Activated T-helper 2 cell treated with anti-CD3 and anti-CD28 coated beads, Interferon-gamma antibody, Interleukin-2, Interleukin-4, amounts not matched to agents 10 μg/mL and 5 μg/mL and 100 μg/mL, durations not matched to agents 14 hours and 24 hours and 36 hours (primary cell): ENCODE data around the gene ADGRF1. TPM values are rescaled to one million over a fixed set of nuclear protein-coding genes. Genes with fewer than 3 reads are reported as not detected.

Experiments
- DNase-seq: peaks from one replicate; pipeline ENCODE4 v3.0.0; 2021; ENCODE audit warnings: low spot score
- H3K27ac Mint-ChIP-seq: one replicate; pipeline ENCODE4 v1.8.0; 2021; ENCODE audit warnings: mixed read lengths
- H3K27me3 Mint-ChIP-seq: one replicate; pipeline ENCODE4 v1.8.0; 2021; ENCODE audit warnings: low read depth, mixed read lengths
- H3K36me3 Mint-ChIP-seq: one replicate; pipeline ENCODE4 v1.8.0; 2021; ENCODE audit warnings: low read depth, mixed read lengths
- H3K4me1 Mint-ChIP-seq: one replicate; pipeline ENCODE4 v1.8.0; 2021; ENCODE audit warnings: low read depth, mixed read lengths
- H3K4me3 Mint-ChIP-seq: one replicate; pipeline ENCODE4 v1.8.0; 2021; ENCODE audit warnings: low read depth, mild to moderate bottlenecking, moderate library complexity, mixed read lengths
- H3K9me3 Mint-ChIP-seq: one replicate; pipeline ENCODE4 v1.8.0; 2021; ENCODE audit warnings: mixed read lengths
- intact Hi-C: fragments of 100-400 bp; cut with micrococcal nuclease; formaldehyde crosslinking; loops from one replicate; pipeline ENCODE4 v1.15.1; 2023
- total RNA-seq: library from RNA; stranded (reverse); gene quantifications from 2 replicates; pipeline ENCODE4 v1.2.3, GENCODE V29; 2022

The ADGRF1 gene
- total RNA-seq, 1 donor from 2014 or later: not detected

DNA sequence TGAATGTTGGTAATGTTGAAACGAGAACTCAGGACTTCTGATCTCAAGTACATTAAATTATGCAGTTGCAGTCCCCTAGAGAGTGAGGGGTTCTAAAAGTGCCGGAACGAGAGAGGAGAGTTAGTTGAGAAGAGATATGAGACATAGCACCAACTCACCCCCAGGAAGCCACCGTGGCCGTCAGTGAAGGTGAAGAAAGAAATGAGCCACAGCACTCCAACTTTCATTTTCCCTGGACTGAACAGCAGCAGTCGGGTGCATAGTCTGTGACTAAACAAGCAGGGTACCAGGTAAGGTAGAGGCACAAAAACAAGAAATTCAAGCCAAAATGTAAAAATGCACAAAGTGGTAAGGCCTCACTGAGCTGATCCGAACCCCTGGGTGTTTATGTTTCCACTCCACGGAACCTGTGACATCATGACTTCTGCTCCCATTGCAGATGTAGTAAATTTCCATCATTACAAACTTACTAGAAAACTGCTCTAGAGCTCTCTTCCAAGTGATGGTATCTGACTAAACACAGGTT, 13.2 kb downstream of the ADGRF1 start:
- Mint-ChIP-seq H3K4me3 (no peak overlapping the region), H3K36me3 (no peaks in the 10 kb centered on the region), H3K27ac (no peak overlapping the region), H3K9me3 (no peaks in the 10 kb centered on the region), H3K4me1 (no peaks in the 10 kb centered on the region), H3K27me3 (peaks cover 5% of the 10 kb centered on the region)
- intact Hi-C loops: no loop called here
- no peak for DNase-seq

DNA sequence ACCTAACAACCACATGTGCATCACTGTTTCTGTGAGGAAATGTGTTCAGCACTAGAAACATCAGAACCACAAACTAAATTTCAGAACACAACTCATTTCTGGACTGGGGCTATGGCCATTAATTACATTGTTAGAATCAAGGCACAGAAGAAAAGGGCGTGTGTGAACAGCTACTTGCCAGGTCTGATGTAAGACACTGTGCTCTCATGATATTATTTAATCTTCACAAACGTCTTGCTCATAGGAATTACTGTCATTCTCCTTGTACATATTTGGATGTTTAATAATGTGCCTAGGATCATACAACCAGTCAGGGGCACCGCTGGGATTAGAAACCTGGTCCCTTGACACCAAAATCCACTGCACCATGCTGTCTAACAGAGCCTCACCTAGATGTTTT, 14.8 kb downstream of the ADGRF1 start:
- H3K27me3 Mint-ChIP-seq: peaks cover 4% of the 10 kb centered on the region
- H3K4me1 Mint-ChIP-seq: no peaks in the 10 kb centered on the region
- H3K36me3 Mint-ChIP-seq: no peaks in the 10 kb centered on the region
- H3K27ac Mint-ChIP-seq: no peak overlapping the region
- no peak for DNase-seq
- intact Hi-C loops: no loop called here
- H3K9me3 Mint-ChIP-seq: no peaks in the 10 kb centered on the region
- no peak overlapping the region for H3K4me3 Mint-ChIP-seq

DNA sequence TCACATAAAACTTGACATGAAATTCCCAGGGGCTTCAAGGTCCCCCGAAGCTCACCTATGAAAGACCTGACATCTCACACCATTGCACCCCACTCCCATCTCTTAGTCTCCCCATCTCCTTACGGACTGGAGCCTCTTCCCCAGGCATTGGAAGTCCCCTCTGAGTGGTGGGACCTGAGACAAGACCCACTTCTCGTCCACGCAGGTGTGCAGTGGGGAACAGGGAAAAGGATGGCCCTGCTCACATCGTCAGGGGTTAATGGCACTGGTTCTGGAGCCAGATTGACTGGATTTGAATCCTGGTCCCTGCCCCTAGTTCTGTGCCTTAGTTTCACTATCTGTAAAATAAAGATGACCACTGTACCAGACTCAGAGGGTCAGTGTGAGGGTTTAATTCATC, 15.5 kb downstream of the ADGRF1 start:
- Mint-ChIP-seq H3K27me3 (peaks cover 4% of the 10 kb centered on the region), H3K4me1 (no peaks in the 10 kb centered on the region), H3K27ac (no peak overlapping the region), H3K4me3 (no peak overlapping the region), H3K9me3 (no peaks in the 10 kb centered on the region), H3K36me3 (no peaks in the 10 kb centered on the region)
- intact Hi-C loops: no loop called here
- no peak for DNase-seq

DNA sequence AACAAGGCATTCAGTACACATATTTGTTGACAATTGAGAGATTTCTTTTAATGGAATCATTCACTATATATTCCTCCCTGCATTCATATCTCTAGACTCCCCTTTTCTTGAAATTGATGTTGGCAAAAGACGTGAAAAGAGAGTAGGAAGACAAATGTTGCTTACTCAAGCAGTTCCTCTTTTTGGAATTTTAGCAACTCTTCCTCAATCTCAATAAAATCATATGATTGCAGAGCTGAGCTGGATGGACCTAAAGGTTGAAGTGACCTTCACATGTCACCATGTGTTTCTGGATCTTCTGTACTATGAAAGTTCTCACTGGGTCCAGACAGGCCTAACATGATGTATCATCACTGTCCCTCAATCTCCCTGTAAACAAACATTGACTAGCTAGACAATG, 18.6 kb downstream of the ADGRF1 start:
- intact Hi-C loops: no loop called here
- no peaks in the 10 kb centered on the region for H3K9me3 Mint-ChIP-seq
- H3K4me1 Mint-ChIP-seq: no peaks in the 10 kb centered on the region
- no peak overlapping the region for H3K27ac Mint-ChIP-seq
- H3K36me3 Mint-ChIP-seq: no peaks in the 10 kb centered on the region
- no peak for DNase-seq
- H3K4me3 Mint-ChIP-seq: no peak overlapping the region
- H3K27me3 Mint-ChIP-seq: peaks cover 7% of the 10 kb centered on the region

- Mint-ChIP-seq H3K36me3 (no peaks in the 10 kb centered on the region), H3K27me3 (peaks cover 7% of the 10 kb centered on the region), H3K4me3 (no peak overlapping the region), H3K9me3 (no peaks in the 10 kb centered on the region), H3K4me1 (no peaks in the 10 kb centered on the region), H3K27ac (no peak overlapping the region)
- intact Hi-C loops: no loop called here
- no peak for DNase-seq
Observed at GRCh38 chr6:47022191-47022590, 19.9 kb downstream of the ADGRF1 start.

DNA sequence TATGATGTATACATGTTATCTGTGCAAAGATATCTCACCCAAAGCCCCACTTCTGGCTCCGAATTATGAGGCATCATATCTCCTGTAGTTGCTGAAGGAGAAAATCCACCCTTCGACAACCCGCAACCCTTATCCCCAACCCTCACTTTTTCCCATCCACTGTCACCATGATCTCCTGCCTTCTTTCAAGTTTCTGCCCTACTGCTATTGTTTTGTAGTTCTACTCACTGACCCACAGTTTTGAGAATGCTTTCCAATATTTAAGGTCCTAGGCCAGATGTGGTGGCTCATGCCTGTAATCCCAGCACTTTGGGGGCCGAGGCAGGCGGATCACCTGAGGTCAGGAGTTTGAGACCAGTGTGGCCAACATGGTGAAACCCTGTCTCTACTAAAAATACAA, 22.2 kb downstream of the ADGRF1 start:
- intact Hi-C loops: no loop called here
- H3K9me3 Mint-ChIP-seq: no peaks in the 10 kb centered on the region

GRCh38 chr6:47016909-47017308, 25.2 kb downstream of the ADGRF1 start:
- H3K4me3 Mint-ChIP-seq: no peak overlapping the region
- no peaks in the 10 kb centered on the region for H3K36me3 Mint-ChIP-seq
- H3K27me3 Mint-ChIP-seq: peaks cover 4% of the 10 kb centered on the region
- no peaks in the 10 kb centered on the region for H3K9me3 Mint-ChIP-seq
- H3K27ac Mint-ChIP-seq: no peak overlapping the region
- H3K4me1 Mint-ChIP-seq: no peaks in the 10 kb centered on the region
- DNase-seq: no peak
- intact Hi-C loops: no loop called here

More for the DNA sequence above, 22.2 kb downstream of the ADGRF1 start:
- Mint-ChIP-seq H3K36me3 (no peaks in the 10 kb centered on the region), H3K4me1 (no peaks in the 10 kb centered on the region), H3K4me3 (no peak overlapping the region), H3K27ac (no peak overlapping the region), H3K27me3 (peaks cover 7% of the 10 kb centered on the region)
- no peak for DNase-seq

GRCh38 chr6:47016261-47016660, 25.9 kb downstream of the ADGRF1 start:
- Mint-ChIP-seq H3K4me3 (no peak overlapping the region), H3K36me3 (no peaks in the 10 kb centered on the region), H3K4me1 (no peaks in the 10 kb centered on the region), H3K27ac (no peak overlapping the region), H3K9me3 (no peaks in the 10 kb centered on the region), H3K27me3 (peaks cover 4% of the 10 kb centered on the region)
- intact Hi-C loops: no loop called here
- no peak for DNase-seq

GRCh38 chr6:47014401-47014800, 27.7 kb downstream of the ADGRF1 start:
- intact Hi-C loops: no loop called here
- H3K36me3 Mint-ChIP-seq: no peaks in the 10 kb centered on the region
- no peak for DNase-seq
- no peak overlapping the region for H3K4me3 Mint-ChIP-seq
- H3K27ac Mint-ChIP-seq: no peak overlapping the region
- no peaks in the 10 kb centered on the region for H3K27me3 Mint-ChIP-seq
- H3K4me1 Mint-ChIP-seq: no peaks in the 10 kb centered on the region
- H3K9me3 Mint-ChIP-seq: no peaks in the 10 kb centered on the region

- H3K27me3 Mint-ChIP-seq: no peaks in the 10 kb centered on the region
- no peak overlapping the region for H3K27ac Mint-ChIP-seq
- no peak for DNase-seq
- H3K4me3 Mint-ChIP-seq: no peak overlapping the region
- H3K9me3 Mint-ChIP-seq: no peaks in the 10 kb centered on the region
- H3K4me1 Mint-ChIP-seq: no peaks in the 10 kb centered on the region
- intact Hi-C loops: no loop called here
- no peaks in the 10 kb centered on the region for H3K36me3 Mint-ChIP-seq
Observed at GRCh38 chr6:47009583-47009982, 32.5 kb downstream of the ADGRF1 start.

GRCh38 chr6:47008397-47008763, 33.8 kb downstream of the ADGRF1 start:
- no peak for DNase-seq
- Mint-ChIP-seq H3K27ac (no peak overlapping the region), H3K4me3 (no peak overlapping the region), H3K27me3 (no peaks in the 10 kb centered on the region), H3K4me1 (no peaks in the 10 kb centered on the region), H3K9me3 (no peaks in the 10 kb centered on the region), H3K36me3 (no peaks in the 10 kb centered on the region)
- intact Hi-C loops: no loop called here

- DNase-seq: no peak
- intact Hi-C loops: no loop called here
- Mint-ChIP-seq H3K36me3 (no peaks in the 10 kb centered on the region), H3K4me1 (no peaks in the 10 kb centered on the region), H3K27ac (no peak overlapping the region), H3K27me3 (no peaks in the 10 kb centered on the region), H3K9me3 (no peaks in the 10 kb centered on the region), H3K4me3 (no peak overlapping the region)
Observed at GRCh38 chr6:47007657-47008396, 34.3 kb downstream of the ADGRF1 start.

- H3K36me3 Mint-ChIP-seq: no peaks in the 10 kb centered on the region
- no peak for DNase-seq
- no peak overlapping the region for H3K4me3 Mint-ChIP-seq
- intact Hi-C loops: no loop called here
- H3K9me3 Mint-ChIP-seq: no peaks in the 10 kb centered on the region
- H3K27ac Mint-ChIP-seq: no peak overlapping the region
- H3K4me1 Mint-ChIP-seq: no peaks in the 10 kb centered on the region
- H3K27me3 Mint-ChIP-seq: peaks cover 2% of the 10 kb centered on the region
Observed at GRCh38 chr6:47005486-47005885, 36.6 kb downstream of the ADGRF1 start.

DNA sequence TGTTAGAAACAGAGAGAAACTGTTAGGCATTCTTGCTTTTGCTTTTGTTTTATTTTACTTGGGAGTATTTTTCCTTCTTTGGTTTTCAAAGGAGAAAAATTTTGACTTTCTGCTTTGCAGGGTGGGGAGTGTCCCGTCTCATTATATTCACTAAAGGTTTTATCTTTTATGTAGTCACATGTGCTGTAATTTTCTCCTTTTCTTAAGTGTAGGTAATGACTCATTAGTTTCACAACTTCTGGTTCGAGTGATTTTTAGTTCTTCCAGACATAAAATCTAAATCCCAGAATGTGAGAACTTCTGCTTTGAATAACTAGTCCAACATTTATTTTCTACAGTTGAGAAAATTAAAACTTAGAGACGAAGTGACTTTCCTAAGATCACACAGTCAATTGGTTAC, 37.7 kb downstream of the ADGRF1 start:
- Mint-ChIP-seq H3K4me3 (no peak overlapping the region), H3K36me3 (no peaks in the 10 kb centered on the region), H3K27me3 (peaks cover 2% of the 10 kb centered on the region), H3K27ac (no peak overlapping the region), H3K9me3 (no peaks in the 10 kb centered on the region), H3K4me1 (no peaks in the 10 kb centered on the region)
- DNase-seq: no peak
- intact Hi-C loops: no loop called here
